GM20431 (cell line): ENCODE results near the gene DSCAML1.

Experiments
- in situ Hi-C: fragments of 300-500 bp; cut with MseI, MboI; formaldehyde crosslinking; loops from one replicate; pipeline ENCODE4 v1.15.0; 2020; ENCODE audit warnings: low sequenced_read_pairs; ENCODE audit not compliant: unreplicated experiment

DSCAML1 gene

GRCh38 chr11:117684111-117684510 lies 112.9 kb downstream of the DSCAML1 start:
- in situ Hi-C loops: no loop called here

GRCh38 chr11:117681438-117681837 lies 115.6 kb downstream of the DSCAML1 start:
- in situ Hi-C loops: no loop called here

- in situ Hi-C loops: no loop called here
These were observed 117.6 kb downstream of the DSCAML1 start for GRCh38 chr11:117679461-117679860.

GRCh38 chr11:117678658-117679406 lies 118.2 kb downstream of the DSCAML1 start:
- in situ Hi-C loops: no loop called here

GRCh38 chr11:117677729-117678310 lies 119.2 kb downstream of the DSCAML1 start:
- in situ Hi-C loops: no loop called here

- in situ Hi-C loops: no loop called here
These were observed 120.5 kb downstream of the DSCAML1 start for GRCh38 chr11:117676501-117676900.

GRCh38 chr11:117673602-117674001 lies 123.4 kb downstream of the DSCAML1 start:
- in situ Hi-C loops: no loop called here

- in situ Hi-C loops: no loop called here
These were observed 125.6 kb downstream of the DSCAML1 start for GRCh38 chr11:117671370-117671769.

- in situ Hi-C loops: no loop called here
These were observed 126.1 kb downstream of the DSCAML1 start for GRCh38 chr11:117670924-117671323.

GRCh38 chr11:117670443-117670842 lies 126.6 kb downstream of the DSCAML1 start:
- in situ Hi-C loops: no loop called here

- in situ Hi-C loops: no loop called here
These were observed 127.4 kb downstream of the DSCAML1 start for GRCh38 chr11:117669616-117670015.

GRCh38 chr11:117669062-117669461 lies 128.0 kb downstream of the DSCAML1 start:
- in situ Hi-C loops: no loop called here

GRCh38 chr11:117668321-117668751 lies 128.7 kb downstream of the DSCAML1 start:
- in situ Hi-C loops: no loop called here

GRCh38 chr11:117664897-117665296 lies 132.1 kb downstream of the DSCAML1 start:
- in situ Hi-C loops: no loop called here

GRCh38 chr11:117663821-117664220 lies 133.2 kb downstream of the DSCAML1 start:
- in situ Hi-C loops: no loop called here

GRCh38 chr11:117663414-117663813 lies 133.6 kb downstream of the DSCAML1 start:
- in situ Hi-C loops: no loop called here

GRCh38 chr11:117662671-117663269 lies 134.2 kb downstream of the DSCAML1 start:
- in situ Hi-C loops: no loop called here

- in situ Hi-C loops: no loop called here
These were observed 134.8 kb downstream of the DSCAML1 start for GRCh38 chr11:117662255-117662654.

- in situ Hi-C loops: no loop called here
These were observed 138.2 kb downstream of the DSCAML1 start for GRCh38 chr11:117658809-117659208.

GRCh38 chr11:117657794-117658193 lies 139.2 kb downstream of the DSCAML1 start:
- in situ Hi-C loops: no loop called here
